Measurements from ENCODE around the gene GALR2.
A peak's percentile ranks its signal among the peaks of the same experiment; 100 is the strongest.
"Not testable (repeated sequence)": the region's sequence is repeated elsewhere in the genome, so short reads cannot be mapped to it uniquely, and the experiment has no call there.

Gene GALR2, protein sequence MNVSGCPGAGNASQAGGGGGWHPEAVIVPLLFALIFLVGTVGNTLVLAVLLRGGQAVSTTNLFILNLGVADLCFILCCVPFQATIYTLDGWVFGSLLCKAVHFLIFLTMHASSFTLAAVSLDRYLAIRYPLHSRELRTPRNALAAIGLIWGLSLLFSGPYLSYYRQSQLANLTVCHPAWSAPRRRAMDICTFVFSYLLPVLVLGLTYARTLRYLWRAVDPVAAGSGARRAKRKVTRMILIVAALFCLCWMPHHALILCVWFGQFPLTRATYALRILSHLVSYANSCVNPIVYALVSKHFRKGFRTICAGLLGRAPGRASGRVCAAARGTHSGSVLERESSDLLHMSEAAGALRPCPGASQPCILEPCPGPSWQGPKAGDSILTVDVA

DNA sequence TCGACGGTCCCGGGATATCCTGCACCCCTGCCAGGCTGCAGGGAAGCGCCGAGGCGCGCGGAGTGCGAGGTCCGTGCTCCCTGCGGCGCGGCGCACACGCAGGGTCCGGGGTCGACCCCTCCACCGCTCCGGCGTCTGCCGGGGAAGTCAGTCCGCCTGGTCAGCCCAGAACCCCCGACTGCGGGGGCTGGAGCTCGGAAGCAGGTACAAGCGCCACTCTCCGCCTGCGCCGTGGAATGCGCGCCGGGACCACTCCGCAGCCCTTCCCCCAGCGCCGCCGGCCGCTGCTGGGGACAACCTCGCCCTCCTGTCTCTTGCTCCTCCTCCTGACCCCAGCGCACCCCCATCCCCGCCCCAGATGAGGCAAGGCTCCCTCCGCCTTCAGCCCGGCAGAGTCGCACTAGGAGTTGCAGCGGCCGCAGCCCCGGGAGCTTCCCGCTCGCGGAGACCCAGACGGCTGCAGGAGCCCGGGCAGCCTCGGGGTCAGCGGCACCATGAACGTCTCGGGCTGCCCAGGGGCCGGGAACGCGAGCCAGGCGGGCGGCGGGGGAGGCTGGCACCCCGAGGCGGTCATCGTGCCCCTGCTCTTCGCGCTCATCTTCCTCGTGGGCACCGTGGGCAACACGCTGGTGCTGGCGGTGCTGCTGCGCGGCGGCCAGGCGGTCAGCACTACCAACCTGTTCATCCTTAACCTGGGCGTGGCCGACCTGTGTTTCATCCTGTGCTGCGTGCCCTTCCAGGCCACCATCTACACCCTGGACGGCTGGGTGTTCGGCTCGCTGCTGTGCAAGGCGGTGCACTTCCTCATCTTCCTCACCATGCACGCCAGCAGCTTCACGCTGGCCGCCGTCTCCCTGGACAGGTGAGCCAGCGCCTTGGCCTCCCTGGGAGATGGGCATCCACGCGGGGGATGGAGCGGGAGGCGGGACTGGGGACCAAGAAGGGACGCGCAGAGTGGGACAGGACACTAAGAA is at the start of gene GALR2:
TSS of gene GALR2 (plus strand) at position 392 of the 974 bp plus-strand sequence. CDS start at position 495, 103 bp downstream.
- peak; percentile 70 for DNase-seq (ENCODE audit: low spot score)

DNA sequence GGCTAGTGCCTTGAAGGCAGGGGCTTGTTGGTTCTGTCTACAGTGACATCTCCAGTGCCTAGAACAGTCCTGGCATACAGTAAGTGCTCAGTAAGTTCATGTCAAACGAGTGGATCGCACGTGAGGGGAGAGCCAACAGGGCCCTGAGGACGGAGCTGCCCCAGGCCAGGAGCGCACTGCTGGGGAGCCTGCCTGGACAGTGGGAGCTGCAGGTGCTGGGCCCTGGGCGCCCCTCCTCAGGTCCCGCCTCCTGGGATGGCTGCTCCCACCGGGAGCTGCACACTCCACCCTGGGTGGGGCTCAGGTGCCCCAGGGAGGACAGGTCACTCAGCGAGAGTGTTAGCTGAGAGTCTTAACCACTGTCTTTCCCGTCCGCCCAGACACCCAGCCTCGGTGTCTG is 49.3 kb upstream of the GALR2 start:
- DNase-seq (ENCODE audit: low spot score) = no peak

DNA sequence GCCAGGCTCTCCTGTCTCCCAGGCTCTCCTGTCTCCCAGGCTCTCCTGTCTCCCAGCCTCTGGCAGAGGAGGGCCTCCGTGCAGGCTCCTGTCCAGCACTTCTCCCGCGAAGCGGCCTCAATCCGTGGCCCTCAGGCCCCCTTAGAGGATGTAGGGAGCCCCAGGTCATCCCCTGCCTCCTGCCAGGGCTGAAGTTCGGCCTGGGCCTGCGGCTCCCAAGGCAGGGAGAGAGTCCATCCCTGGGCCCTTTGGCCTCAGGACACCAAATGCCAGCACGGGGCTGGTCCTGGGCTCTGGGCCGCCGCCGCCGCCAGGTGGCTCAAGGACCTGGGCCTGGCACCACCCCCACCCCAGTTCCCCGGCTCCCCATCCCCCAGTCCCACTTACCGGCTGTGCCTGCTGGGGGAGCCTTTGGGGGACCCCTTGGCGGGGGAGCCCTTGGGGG is 47.8 kb upstream of the GALR2 start:
- DNase-seq (ENCODE audit: low spot score) = no peak

DNA sequence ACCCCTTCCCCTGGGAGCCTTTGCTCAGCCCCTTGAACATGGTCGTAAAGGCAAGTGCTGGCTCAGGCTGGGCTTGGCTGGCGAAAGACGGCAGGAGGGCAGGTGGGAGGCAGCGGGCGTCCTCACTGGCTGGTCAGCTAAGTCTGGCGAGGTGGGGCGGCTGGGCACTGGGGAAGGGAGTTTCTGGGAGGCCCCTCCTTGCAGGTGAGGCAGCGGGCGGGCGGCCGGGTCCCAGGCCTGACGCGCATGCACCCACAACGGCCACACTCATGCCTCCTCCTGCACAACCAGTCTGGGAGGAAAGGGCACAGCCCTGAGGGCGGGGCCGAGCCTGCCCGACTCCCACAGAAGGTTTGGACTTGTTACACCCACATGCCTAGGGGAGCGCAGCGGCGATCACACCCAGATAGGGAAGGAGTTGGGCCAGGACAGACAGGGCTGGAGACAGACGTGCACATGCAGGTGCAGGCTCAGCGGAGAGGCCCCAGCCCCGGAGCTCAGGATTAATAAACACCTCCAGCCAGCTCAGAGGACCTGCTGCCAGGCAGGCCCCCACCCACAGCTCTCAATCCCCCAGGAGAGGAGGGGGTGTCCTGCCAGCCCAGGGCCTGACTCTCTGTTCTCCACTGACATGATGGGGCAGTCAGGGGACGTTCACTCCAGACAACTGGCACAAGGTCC is 47.3 kb upstream of the GALR2 start, which contains the start of gene EVPL:
TSS of gene EVPL (minus strand) at position 148 of the 681 bp plus-strand sequence. CDS start at position 40, 108 bp downstream.
- no peak for DNase-seq (ENCODE audit: low spot score)

DNA sequence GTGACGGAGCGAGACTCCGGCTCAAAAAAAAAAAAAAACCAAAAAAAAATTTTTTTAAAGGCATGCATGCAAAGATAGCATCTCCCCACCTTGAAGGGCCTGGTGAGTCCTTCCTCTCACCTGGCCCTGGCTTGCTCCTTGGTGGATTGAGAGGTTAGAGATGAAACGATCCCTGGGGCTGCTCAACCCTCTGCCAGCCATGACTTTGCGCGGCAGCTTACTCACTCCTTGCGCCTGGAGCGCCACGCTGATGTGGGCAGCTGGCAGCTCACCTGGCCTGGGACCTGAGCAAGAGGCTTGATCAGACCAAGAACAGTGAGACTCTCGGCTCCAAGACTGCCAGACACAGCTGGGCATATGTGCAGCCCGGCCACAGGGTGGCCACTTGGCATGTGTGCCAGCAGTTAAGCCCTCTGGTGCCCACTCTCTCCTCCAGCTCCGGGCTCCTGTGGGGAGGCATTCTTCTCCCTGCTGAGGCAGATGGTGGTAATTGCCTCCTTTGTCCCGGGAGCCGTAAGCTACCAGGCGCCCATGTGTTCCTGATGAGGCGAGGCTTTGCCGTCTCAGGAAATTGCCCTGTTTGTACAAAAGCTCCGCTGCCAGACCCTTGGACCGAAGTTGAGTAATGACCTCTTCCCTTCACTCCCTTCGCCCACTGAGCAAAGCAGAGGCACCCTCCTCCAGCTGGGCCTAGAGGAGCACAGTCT is 42.4 kb upstream of the GALR2 start:
- DNase-seq (ENCODE audit: low spot score) = no peak

DNA sequence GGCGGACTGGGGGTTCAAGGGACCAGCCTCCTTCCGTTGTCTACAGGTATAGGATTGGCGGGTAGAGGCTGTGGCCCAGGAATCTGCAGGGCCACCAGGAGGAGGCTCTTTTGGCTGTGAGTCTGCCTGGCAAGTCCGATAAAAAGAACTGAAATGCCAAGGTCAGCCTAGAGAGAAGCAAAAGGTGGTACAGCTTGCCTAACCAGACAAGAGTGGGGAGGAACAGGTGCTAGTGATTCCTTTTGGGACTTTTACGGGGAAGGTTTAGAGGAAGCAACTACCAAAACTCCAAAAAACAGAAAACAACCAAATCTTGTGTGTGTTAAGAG is 41.8 kb upstream of the GALR2 start:
- DNase-seq (ENCODE audit: low spot score) = no peak

DNA sequence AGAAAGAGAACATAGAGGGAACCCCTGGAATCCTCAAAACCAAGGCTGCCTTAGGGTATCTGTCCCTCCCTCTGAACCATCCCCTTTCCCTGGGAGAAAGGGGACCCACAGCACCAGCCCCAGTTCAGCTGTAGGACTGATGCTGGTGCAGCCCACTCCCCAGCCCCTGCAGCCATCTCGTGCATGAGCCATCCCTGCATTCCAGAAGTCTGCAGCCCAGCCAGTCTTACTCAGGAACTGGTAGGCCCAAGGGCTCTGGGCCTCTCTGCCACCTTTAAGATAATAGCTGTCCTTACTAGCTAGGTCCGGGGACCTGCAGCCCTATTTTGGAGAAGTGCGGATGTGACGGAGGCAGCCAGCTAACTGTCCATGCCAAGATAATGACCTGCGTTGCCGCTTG is 41.4 kb upstream of the GALR2 start:
- no peak for DNase-seq (ENCODE audit: low spot score)

DNA sequence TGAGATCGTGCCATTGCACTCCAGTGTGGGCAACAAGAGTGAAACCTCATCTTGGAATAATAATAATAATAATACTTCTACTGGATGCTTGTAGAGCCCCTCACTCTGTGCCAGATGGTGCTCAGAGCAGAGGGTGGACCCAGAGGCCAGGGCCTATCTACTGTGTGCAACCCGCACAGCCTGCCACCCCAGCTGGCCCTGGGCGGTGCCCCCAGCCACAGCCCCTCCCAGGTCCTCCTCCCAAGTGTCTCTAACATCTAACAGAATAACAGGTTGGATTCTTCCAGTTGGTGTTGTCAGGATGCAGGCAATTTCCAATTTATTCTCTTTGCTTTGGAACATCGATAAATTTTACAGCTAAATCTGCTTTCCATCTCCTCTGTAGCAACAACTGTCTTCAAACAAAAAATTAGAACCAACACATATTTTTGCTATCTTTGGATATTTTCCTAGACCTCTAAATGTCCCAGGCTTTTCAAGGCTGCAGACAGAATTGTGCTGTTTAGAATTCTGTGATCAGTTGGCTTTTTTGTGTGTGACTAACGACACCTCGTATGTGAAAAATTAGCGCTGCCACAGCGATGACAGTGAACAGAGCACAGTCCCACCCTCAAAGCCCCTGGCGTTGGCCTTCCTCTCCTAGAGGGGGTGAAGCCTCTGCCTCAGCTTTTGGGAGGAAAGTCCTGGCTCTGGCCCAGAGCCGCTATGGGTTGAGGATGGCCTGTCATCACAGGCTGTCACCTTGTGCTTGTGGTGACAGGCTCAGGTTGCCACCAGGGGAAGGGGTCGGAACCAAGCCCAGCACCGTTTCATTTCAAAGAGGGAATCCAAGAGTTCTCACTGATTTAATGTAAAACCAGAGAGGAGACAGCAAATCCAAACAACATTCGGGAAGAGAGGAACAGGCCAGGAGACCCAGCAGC is 39.9 kb upstream of the GALR2 start:
- no peak for DNase-seq (ENCODE audit: low spot score)

DNA sequence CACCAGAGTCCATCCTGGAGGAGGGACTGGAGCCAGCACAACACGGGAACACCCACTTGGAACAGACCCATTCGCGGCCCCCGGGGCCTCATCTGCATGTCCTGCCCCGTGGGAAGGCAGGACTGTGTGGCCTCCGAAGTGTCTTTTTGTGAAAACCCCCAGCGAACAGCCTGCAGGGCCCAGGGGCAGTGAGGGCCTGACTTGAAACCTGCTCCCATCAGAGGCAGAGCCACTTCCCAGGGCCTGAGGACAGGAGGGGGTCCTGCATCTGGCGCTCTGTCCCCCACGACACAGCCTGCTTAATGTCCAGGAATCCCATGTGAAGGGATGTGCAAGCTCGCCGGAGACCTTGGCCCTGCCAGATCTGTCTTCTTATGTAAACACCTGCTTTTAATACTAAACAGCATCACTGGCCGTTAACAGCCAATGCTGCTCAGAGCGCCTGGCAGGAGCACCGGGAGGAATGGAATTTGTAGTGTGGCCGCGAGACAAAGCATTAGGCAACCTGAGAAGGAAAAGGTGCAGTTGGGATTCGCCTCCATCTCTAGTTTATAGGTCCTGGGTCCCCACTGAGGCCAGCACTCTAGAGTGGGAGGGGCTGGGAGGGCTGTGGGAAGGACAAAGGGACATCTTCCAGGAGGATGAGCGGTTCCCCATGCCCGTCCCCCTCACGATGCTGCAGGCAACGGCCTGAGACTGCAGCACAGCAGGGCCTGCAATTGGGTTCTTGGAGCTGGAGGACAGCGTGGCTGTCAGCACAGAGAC is 37.9 kb upstream of the GALR2 start:
- DNase-seq (ENCODE audit: low spot score) = no peak

DNA sequence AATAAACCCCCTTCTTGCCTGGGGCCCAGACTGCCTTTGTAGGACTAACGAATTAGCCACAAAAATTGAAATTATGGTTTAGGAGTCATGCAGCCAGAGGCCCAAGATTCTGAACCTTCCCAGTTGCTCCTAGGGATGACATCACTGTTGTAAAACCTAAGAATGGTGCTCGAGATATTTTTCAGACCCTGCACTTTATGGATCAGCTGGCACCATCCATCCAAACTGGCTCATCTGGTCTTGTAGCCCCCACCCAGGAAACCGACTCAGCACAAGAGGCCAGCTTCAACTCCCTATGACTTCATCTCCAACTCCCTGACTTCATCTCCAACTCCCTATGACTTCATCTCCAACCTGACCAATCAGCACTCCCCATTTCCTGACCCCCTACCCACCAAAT is 36.5 kb upstream of the GALR2 start:
- no peak for DNase-seq (ENCODE audit: low spot score)

DNA sequence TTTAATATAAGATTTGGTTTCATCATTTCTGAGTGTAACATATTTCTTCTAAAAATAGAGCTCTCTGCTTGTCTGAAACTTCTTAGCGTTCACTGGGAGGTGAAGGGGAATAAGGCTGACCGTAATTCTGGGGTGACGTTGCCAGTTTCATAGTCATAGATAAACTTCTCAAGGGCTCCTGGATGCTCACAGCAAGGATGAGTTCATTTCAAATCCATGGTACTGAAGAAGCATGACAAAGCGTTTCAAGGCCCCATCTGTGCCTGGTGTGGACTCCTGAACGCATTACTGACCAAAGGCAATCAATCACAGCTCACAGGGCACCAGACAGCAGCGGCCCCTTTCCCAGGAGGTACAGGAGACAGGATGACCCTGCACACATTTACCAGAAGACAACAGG is 35.5 kb upstream of the GALR2 start:
- no peak for DNase-seq (ENCODE audit: low spot score)

DNA sequence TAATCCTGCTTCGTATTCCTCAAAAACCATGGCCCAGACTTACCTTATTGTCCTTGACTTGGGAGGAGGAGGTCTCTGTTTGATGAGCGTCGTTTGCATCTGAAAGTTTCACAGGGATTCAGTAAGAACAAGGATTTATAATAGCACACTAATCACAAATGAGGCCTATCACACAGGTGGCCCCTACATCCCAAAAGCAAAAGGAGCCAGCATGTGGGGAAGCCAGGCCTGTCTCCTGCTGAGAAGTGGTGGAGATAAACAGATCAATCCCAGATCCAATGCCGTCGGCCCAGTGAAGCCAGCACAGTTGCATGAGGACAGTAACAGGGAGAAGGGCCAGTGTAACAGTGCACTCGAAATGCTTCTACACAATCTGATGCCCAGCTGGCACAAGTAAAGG is 34.2 kb upstream of the GALR2 start:
- DNase-seq (ENCODE audit: low spot score) = no peak

DNA sequence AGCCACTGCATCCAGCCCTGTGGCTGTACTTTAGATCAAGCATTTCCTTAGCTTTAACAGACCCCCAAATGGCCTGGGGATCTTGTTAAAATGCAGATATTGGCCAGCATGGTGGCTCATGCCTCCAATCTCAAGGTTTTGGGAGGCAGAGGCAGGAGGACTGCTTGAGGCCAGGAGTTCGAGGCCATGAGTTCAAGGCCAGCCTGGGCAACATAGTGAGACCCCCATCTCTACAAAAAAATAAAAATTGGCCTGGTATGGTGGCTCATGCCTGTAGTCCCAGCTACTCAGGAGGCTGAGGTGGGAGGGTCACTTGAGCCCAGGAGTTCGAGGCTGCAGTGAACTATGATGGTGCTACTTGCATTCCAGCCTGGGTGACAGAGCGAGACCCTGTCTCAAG is 31.7 kb upstream of the GALR2 start:
- not testable (repeated sequence) for DNase-seq (ENCODE audit: low spot score)

DNA sequence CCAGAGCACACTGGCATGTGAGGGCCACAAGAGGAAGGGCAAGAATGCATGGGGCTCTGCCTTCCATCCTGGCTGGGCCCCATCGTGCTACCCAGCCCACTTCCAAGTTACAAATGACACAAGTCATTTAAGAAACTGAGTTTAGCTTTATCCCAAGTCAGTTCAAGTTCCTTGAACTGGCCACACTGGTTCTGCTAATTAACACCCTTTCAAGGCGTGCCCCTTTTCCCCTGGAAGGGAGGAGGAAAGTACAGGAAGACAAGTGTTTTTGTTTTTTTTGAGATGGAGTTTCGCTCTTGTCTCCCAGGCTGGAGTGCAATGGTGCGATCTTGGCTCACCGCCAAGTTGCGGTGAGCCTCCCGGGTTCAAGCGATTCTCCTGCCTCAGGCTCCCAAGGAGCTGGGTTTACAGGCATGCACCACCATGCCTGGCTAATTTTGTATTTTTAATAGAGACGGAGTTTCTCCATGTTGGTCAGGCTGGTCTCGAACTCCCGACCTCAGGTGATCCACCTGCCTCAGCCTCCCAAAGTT is 30.0 kb upstream of the GALR2 start:
- not testable (repeated sequence) for DNase-seq (ENCODE audit: low spot score)

DNA sequence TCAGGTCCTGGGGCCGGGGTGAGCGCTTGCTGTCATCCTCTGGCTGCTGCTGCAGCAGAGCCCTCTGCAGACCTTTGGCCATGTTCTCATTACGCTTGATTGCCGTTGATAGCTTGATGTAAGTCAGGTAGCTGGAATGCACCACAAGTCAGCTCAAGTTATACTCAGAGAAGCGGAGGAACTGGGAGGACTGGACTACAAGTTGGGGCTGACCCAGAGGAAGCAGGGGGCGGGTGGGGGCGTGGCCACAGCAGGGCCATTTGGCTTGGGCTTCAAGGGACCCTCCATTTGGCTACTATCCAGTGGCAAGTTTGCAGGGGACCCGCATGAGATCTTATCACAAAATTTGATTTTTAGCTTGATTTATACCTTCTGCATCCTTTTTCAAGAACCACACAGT is 28.5 kb upstream of the GALR2 start:
- no peak for DNase-seq (ENCODE audit: low spot score)

DNA sequence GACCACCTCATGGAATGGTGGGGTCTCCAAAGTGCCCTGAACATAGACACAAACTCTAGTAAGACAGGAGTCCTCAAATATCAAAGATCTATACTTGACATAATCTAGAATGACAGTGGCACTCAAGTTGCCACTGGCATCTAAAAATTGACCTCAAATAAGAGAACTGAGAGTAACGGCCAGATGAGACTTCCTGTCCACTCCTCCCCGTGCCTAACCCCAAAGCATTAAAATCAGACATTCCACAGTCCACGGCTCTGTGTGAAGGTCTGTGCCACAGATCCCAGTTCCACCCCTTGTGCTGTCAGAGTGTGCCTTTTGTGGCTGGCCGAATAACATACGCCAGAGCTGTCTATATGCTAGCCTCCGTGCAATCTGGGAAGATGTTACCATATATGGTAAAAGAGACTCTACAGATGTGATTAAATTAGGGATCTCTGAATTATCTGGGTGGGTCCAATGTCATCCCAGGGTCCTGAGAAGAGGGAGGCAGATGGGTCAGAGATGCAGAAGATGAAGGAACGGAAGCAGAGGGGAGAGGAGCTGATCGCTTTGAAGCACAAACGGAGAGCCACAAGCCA is 26.5 kb upstream of the GALR2 start:
- DNase-seq (ENCODE audit: low spot score) = no peak

DNA sequence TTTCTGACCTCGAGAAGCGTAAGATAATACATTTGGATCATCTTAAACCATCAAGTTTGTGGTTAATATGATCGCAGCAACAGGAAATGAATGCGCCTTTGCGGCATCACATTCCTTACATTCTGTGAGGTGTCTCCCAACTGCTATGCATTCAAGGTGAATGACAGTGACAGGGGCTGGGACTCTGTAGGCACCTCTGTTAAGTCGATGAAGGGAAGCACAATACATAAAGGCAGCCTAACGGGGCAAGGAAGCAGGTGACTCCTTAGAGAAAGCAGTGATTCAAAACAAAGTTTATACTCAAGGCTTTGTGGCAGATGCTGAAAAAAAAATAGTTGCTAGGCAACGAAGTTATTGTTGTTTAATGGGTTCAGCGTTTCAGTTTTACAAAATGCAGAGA is 25.9 kb upstream of the GALR2 start:
- DNase-seq (ENCODE audit: low spot score) = no peak

DNA sequence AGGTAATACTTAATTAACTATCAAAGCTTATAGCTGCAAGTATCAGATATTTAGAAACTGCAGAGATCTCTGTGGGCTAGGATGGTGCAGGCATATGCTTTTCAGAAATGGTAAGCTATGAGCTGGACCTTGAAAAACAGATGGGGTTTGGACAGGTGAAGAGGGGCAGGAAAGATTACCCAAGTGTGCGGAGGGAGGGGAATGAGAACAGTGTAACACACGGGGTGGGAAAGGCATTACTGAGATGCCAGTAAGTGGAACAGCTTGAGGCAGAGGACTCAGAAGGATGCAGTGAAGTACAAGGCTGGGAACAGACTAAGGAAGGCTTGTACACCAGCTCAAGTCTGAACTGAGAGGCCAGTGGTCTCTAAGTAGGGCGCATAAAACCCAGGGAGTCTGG is 25.3 kb upstream of the GALR2 start:
- DNase-seq (ENCODE audit: low spot score) = no peak

DNA sequence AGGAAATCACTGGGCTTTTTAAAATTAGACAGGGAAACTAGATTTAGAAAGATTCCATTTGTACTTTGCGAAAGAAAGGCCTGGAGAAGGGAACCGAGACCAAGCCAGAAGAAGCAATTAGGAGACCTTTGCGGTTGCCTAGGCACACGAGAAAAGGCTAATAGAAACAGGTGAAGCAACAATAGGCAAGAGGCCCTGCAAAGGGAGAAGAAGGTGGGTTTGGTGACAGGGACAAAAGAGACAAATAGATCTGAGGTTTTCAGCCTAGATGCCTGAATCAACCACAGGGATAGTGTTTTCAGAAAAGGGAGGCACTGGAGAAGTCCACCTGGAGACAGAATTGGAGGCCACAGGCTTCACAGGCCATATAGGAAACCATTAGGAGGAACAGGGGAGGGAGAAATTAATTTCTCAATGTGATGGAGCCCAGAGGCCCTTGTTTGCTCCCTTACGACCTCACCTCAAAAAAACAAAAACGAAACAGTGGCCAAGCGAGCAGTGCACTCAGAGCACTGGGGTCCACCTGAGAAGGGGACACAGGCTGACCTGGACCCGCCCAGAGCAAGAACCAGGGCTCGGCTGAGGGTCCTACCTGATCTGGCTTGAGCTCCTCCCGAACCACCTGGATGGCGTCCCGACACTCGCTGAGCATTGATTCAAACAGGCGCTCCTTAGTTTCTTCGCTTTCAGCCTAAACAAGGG is 24.6 kb upstream of the GALR2 start:
- DNase-seq (ENCODE audit: low spot score) = no peak

Measured in HuH-7 (cell line).